Aorta (tissue), 5 donors: ENCODE data around the gene MFSD11. TPM values are rescaled to one million over a fixed set of nuclear protein-coding genes. Genes with fewer than 3 reads are reported as not detected.
"Not testable (repeated sequence)": the region's sequence is repeated elsewhere in the genome, so short reads cannot be mapped to it uniquely, and the experiment has no call there.

ENCODE experiments used
- ATAC-seq: fragments of 200-7000 bp; cut with Tn5 transposase; one replicate; pipeline ENCODE4 v1.9.1; 2022; ENCODE audit warnings: moderate library complexity; ENCODE audit not compliant: low FRiP score
- DNase-seq, 2 donors: peaks; one replicate each; pipeline ENCODE4 v3.0.0-alpha.2; 2020
- H3K27ac ChIP-seq, 2 donors: one replicate each; pipeline ENCODE4 v1.5.1; 2013; ENCODE audit warnings: low read length in 2 of 2, mild to moderate bottlenecking in 2 of 2, moderate library complexity in 2 of 2, control low read depth in 1 of 2, inconsistent platforms in 1 of 2, low read depth in 1 of 2
- H3K27me3 ChIP-seq, 2 donors: one replicate each; pipeline ENCODE4 v1.6.1; 2013; ENCODE audit warnings: control low read depth in 1 of 2, low read length in 1 of 2, mild to moderate bottlenecking in 1 of 2, moderate library complexity in 1 of 2; ENCODE audit not compliant: insufficient read depth in 2 of 2, control insufficient read depth in 1 of 2
- H3K36me3 ChIP-seq, 2 donors: one replicate each; pipeline ENCODE4 v1.6.1; 2013; ENCODE audit warnings: control low read depth in 1 of 2, low read length in 1 of 2, mild to moderate bottlenecking in 1 of 2; ENCODE audit not compliant: insufficient read depth in 2 of 2, control insufficient read depth in 1 of 2
- H3K4me1 ChIP-seq, 2 donors: one replicate each; pipeline ENCODE4 v1.6.1; 2013; ENCODE audit warnings: low read length in 2 of 2, control low read depth in 1 of 2, mild to moderate bottlenecking in 1 of 2, moderate library complexity in 1 of 2; ENCODE audit not compliant: insufficient read depth in 2 of 2, control insufficient read depth in 1 of 2
- H3K4me3 ChIP-seq, 2 donors: one replicate each; pipeline ENCODE4 v1.5.1; 2013; ENCODE audit warnings: low read length in 2 of 2, control low read depth in 1 of 2, mild to moderate bottlenecking in 1 of 2
- H3K9me3 ChIP-seq: one replicate; pipeline ENCODE4 v1.6.1; 2013; ENCODE audit warnings: mild to moderate bottlenecking, low read length; ENCODE audit not compliant: control insufficient read depth
- WGBS, 2 donors: extraction: QIAGEN DNeasy Blood & Tissue Kit; methylation state at CpG; one replicate each; pipeline ENCODE4 v1.1.7; 2013; 5-methylcytosine and 5-hydroxymethylcytosine counted together
- intact Hi-C, 2 donors: fragments of 100-400 bp; cut with DNase I; formaldehyde crosslinking; loops; one replicate each; pipeline versions ENCODE4 v1.14.2 to v1.15.0; 2022
- polyA plus RNA-seq, 2 donors: library from polyadenylated mRNA; stranded (reverse); fragments of 200-250 nt; gene quantifications; one replicate each; pipeline ENCODE4 v1.2.3, GENCODE V29; 2013
- total RNA-seq, 2 donors: library from RNA; stranded (reverse); fragmentation: NEBNext Ultra II Directional; extraction: Animal tissue kit (Norgen Biotek cat#: 25700); gene quantifications; one replicate each; pipeline ENCODE4 v1.2.1, GENCODE V29; 2021
- donor health status: healthy with polysubstance abuse.
- donor health status: Bipolar disorder and iron deficiency.
- donor health status: DM: no; HTN: no; CAD: no.
- donor health status: DM: no; HTN: no; CAD: no.
- donor health status: DM: yes; HTN: yes; CAD: no.

MFSD11 gene
- total and polyA plus RNA-seq, 4 donors = 6.8 to 38.2 (median 22.2) TPM

GRCh38 chr17:76758570-76758969 is 20.7 kb downstream of the MFSD11 start:
- no peak for DNase-seq
- H3K36me3 ChIP-seq = peaks cover 0 to 4% of the 10 kb centered on the region in 2 donors

GRCh38 chr17:76772842-76773525 is 35.1 kb downstream of the MFSD11 start:
- no peaks in the 10 kb centered on the region for H3K27me3 ChIP-seq
- H3K4me3 ChIP-seq = no peak overlapping the region
- no peaks in the 10 kb centered on the region for H3K4me1 ChIP-seq
- intact Hi-C loops = no loop called here
- H3K27ac ChIP-seq = no peak overlapping the region
- peak in 1 of 2 donors; percentile 54 for DNase-seq
- 70 to 73% methylated on average over 6 of the region's 6 CpGs for WGBS, 2 donors
- peaks cover 8 to 14% of the 10 kb centered on the region in 2 donors for H3K36me3 ChIP-seq
- H3K9me3 ChIP-seq = no peaks in the 10 kb centered on the region
- ATAC-seq = no peak

More at GRCh38 chr17:76758570-76758969, 20.7 kb downstream of the MFSD11 start:
- H3K27ac ChIP-seq = no peak overlapping the region
- H3K9me3 ChIP-seq = no peaks in the 10 kb centered on the region
- 95 to 96% methylated on average over 3 of the region's 3 CpGs for WGBS, 2 donors
- H3K4me1 ChIP-seq = no peaks in the 10 kb centered on the region
- intact Hi-C loops = no loop called here
- no peak for ATAC-seq
- H3K27me3 ChIP-seq = no peaks in the 10 kb centered on the region
- no peak overlapping the region for H3K4me3 ChIP-seq

DNA sequence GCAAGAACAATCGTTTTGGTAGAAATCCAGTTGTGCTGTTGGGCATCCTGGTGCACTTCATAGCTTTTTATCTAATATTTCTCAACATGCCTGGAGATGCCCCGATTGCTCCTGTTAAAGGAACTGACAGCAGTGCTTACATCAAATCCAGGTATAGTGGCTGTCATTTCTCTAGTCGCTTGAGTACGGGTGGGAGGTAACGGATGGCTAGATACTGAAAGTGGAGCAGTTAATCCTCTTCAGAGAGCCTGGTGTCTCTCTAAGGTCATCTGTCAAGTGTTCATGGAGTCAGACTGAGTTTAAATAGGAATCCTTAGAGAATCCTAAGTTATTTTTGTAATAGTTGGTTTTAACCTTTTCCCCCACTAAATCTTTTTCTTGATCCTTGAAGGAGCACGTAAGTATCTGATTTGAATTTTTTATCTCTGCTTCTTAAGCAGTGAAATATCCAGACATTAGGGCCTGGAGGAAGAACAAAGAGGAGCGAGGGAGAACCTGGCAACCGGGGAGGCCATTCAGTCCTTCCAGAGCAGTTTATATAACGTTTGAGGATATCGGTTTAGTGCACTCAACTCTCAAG is 37.2 kb downstream of the MFSD11 start:
- no peak for ATAC-seq
- no peak overlapping the region for H3K4me3 ChIP-seq
- DNase-seq = peak in 1 of 2 donors; percentile 2
- H3K27me3 ChIP-seq = no peaks in the 10 kb centered on the region
- no peaks in the 10 kb centered on the region for H3K4me1 ChIP-seq
- WGBS, 2 donors = 91% methylated on average over 10 of the region's 10 CpGs
- no peak overlapping the region for H3K27ac ChIP-seq
- peaks cover 6 to 8% of the 10 kb centered on the region in 2 donors for H3K36me3 ChIP-seq
- intact Hi-C loops = no loop called here
- H3K9me3 ChIP-seq = no peaks in the 10 kb centered on the region

DNA sequence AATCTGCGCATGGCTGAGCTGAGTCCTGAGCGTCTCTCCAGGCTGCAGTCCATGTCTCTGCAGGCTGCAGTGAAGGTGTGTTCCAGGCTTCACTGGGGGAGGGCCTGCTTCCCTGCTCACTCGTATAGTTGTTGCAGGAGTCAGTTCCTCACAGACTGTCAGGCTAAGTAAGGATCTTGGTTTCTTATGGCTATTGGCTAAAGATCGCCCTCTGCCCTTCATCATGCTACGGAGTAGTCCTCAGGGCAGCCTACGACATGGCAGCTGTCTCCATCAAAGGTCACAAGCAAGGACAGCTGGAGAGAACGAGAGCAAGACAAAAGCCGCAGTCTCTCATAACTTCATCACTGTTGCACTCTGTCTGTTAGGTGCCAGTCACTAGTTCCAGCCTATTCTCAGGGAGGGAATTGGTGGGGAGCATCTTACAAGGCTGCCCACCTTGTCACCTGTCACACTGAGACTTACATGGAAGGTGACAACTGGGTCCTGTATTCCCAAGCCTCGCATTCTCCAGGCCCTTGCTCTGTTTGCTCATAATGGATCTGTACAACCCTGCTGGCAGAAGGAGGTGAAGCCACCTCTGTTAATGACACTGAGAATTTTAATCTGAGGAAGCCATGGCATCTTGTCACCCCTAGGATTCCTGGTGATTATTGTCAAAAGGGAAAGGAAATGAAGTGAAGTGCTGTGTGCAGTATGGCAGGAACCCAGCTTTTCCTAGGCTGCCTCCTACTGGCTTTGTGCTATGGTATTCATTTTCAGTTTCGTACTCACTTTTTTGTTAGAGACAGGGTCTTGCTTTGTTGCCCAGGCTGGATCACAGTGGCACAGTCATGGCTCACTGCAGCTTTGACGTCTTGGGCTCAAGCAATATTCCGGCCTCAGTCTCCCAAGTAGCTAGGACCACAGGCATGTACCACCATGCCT is 43.4 kb downstream of the MFSD11 start:
- peaks cover 0 to 3% of the 10 kb centered on the region in 2 donors for H3K36me3 ChIP-seq
- 87% methylated on average over 12 of the region's 12 CpGs for WGBS, 2 donors

DNA sequence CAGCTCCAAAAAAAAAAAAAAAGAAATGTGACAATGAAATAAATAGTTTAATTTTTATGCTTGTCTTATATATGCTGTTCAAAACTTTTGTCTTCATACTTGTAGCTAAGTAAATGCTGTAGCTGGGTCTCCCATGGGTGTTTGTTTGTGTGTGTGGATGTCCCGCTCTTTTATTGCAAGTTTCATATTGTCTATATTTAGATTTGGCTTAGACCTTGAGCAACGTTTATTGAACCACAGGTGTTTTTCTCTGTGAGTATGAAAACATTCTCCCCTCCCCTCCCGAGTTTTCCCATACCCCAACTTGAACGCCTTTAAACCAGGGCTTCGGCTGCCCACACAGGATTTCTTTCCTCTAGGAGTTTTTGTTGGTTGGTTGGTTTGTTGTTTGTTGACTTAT is 45.2 kb downstream of the MFSD11 start:
- no peaks in the 10 kb centered on the region for H3K27me3 ChIP-seq
- no peaks in the 10 kb centered on the region for H3K9me3 ChIP-seq
- intact Hi-C loops = no loop called here
- WGBS, 2 donors = 77 to 80% methylated on average over 5 of the region's 5 CpGs
- no peak overlapping the region for H3K4me3 ChIP-seq
- H3K4me1 ChIP-seq = no peaks in the 10 kb centered on the region
- H3K27ac ChIP-seq = no peak overlapping the region
- DNase-seq (no peak), ATAC-seq (no peak)
- no peaks in the 10 kb centered on the region for H3K36me3 ChIP-seq

More for the DNA sequence above, 43.4 kb downstream of the MFSD11 start:
- ATAC-seq (no peak), DNase-seq (peak in 1 of 2 donors; percentile 31)
- no peak overlapping the region for H3K4me3 ChIP-seq
- intact Hi-C loops = no loop called here
- no peaks in the 10 kb centered on the region for H3K9me3 ChIP-seq
- H3K27ac ChIP-seq = no peak overlapping the region
- no peaks in the 10 kb centered on the region for H3K4me1 ChIP-seq
- no peaks in the 10 kb centered on the region for H3K27me3 ChIP-seq

- WGBS, 2 donors = 69 to 70% methylated on average over 3 of the region's 3 CpGs
- no peak for DNase-seq
- no peak overlapping the region for H3K4me3 ChIP-seq
- no peaks in the 10 kb centered on the region for H3K27me3 ChIP-seq
- H3K9me3 ChIP-seq = no peaks in the 10 kb centered on the region
- no peak overlapping the region for H3K27ac ChIP-seq
- intact Hi-C loops = no loop called here
- H3K36me3 ChIP-seq = no peaks in the 10 kb centered on the region
- H3K4me1 ChIP-seq = no peaks in the 10 kb centered on the region
- ATAC-seq = no peak
These were observed 47.0 kb downstream of the MFSD11 start for GRCh38 chr17:76784926-76785325.

DNA sequence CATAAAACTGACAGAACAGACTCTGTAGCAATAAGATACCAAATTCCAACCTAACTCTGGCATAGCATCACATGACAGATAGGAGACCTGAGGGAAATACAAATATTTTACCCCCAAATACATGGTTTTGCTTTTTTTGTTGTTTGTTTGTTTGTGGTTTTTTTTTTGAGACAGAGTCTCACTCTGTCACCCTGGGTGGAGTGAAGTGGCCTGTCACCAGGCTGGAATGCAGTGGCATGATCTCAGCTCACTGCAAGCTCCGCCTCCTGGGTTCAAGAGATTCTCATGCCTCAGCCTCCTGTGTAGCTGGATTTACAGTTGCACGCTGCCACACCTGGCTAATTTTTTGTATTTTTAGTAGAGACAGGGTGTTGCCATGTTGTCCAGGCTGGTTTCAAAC is 49.9 kb downstream of the MFSD11 start:
- H3K4me1 ChIP-seq, H3K27me3 ChIP-seq, DNase-seq, H3K27ac ChIP-seq, ATAC-seq, H3K36me3 ChIP-seq, H3K9me3 ChIP-seq, intact Hi-C loops, H3K4me3 ChIP-seq: not testable (repeated sequence)
- WGBS, 2 donors = 94 to 98% methylated on average over 2 of the region's 2 CpGs

GRCh38 chr17:76789235-76789788 is 51.4 kb downstream of the MFSD11 start:
- H3K9me3 ChIP-seq = no peaks in the 10 kb centered on the region
- H3K27me3 ChIP-seq = no peaks in the 10 kb centered on the region
- no peaks in the 10 kb centered on the region for H3K36me3 ChIP-seq
- DNase-seq = peak in 1 of 2 donors; percentile 33
- no peak for ATAC-seq
- intact Hi-C loops = no loop called here
- WGBS, 2 donors = 44 to 53% methylated on average over 8 of the region's 8 CpGs
- H3K27ac ChIP-seq = no peak overlapping the region
- no peak overlapping the region for H3K4me3 ChIP-seq
- H3K4me1 ChIP-seq = peaks cover 0 to 3% of the 10 kb centered on the region in 2 donors
